Skin epidermis (tissue), 12 donors: ENCODE measurements around the gene NHLRC4.

ENCODE experiments used
- H3K27ac ChIP-seq, 21 experiments: fragments of 200-600 bp; sonication (generic) in 11 of 21; one replicate each; pipeline ENCODE4 v1.5.0; 2020; ENCODE audit warnings: mild to moderate bottlenecking in 3 of 21, inconsistent platforms in 2 of 21, moderate library complexity in 2 of 21
- H3K4me3 ChIP-seq, 7 experiments: fragments of 200-600 bp; sonication (generic) in 2 of 7; one replicate each; pipeline ENCODE4 v1.5.0; 2020; ENCODE audit warnings: inconsistent platforms in 2 of 7, mild to moderate bottlenecking in 2 of 7, moderate library complexity in 1 of 7

Gene NHLRC4

GRCh38 chr16:615122-615521 is 48.3 kb downstream of the NHLRC4 start:
- H3K4me3 ChIP-seq: no peak overlapping the region
- H3K27ac ChIP-seq: no peak overlapping the region

GRCh38 chr16:616733-617586 is 50.2 kb downstream of the NHLRC4 start:
- Histone ChIP-seq H3K27ac (no peak overlapping the region), H3K4me3 (no peak overlapping the region)

- no peak overlapping the region for H3K4me3 ChIP-seq
- no peak overlapping the region for H3K27ac ChIP-seq
These were observed 51.0 kb downstream of the NHLRC4 start for GRCh38 chr16:617855-618254.
